ENCODE measurements around the gene CSTB. TPM values are rescaled to one million over a fixed set of nuclear protein-coding genes. Genes with fewer than 3 reads are reported as not detected.
A peak's percentile ranks its signal among the peaks of the same experiment; 100 is the strongest.

Gene CSTB
- total RNA-seq, 1 experiment from 2014 or later, result 40.7 TPM

DNA sequence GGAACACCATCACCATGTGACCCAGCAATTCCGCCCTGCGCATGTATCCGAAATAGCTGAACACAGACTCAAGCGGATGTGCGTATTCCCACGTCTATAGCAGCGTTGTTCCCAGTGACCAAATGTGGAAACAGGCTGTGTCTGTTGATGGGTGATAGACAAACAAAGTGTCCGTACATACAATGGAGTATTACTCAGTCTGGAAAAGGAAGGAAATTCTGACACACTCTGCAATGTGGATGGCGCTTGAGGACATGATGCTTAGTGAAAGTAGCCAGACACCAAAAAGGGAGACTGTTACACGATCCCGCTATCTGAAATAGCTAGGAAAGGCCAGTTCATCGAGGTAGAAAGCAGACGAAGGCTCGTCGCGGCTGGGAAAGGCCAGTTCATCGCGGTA is 31.4 kb downstream of the CSTB start:
- Histone ChIP-seq H3K14ac (ENCODE audit: insufficient read depth, low read length) (no peak overlapping the region), H3K4ac (ENCODE audit: low read depth, low read length) (no peak overlapping the region), H4K8ac (replicated peaks; ENCODE audit: insufficient read length, low read depth, low read length) (no peak overlapping the region), H3K23me2 (ENCODE audit: insufficient read length, low read depth, low read length, poor library complexity, severe bottlenecking) (no peaks in the 10 kb centered on the region), H4K91ac (ENCODE audit: insufficient read length, low read depth, low read length) (no peak overlapping the region), H3K4me2 (ENCODE audit: insufficient read depth, insufficient read length, low read length) (no peak overlapping the region), H3K18ac (ENCODE audit: insufficient read length, low read depth, low read length) (no peak overlapping the region), H2BK20ac (ENCODE audit: low read depth, low read length, poor library complexity, severe bottlenecking) (no peak overlapping the region), H2AFZ (ENCODE audit: low read length) (no peak overlapping the region), H4K20me1 (ENCODE audit: control insufficient read depth, insufficient read depth, insufficient read length) (peaks cover 4% of the 10 kb centered on the region), H3T11ph (ENCODE audit: low read length) (no peak overlapping the region), H2BK5ac (ENCODE audit: insufficient read length, low read length) (no peak overlapping the region), H3K4me1 (ENCODE audit: insufficient read depth, low read length) (no peaks in the 10 kb centered on the region), H4K5ac (ENCODE audit: insufficient read length, low read depth, low read length) (no peak overlapping the region), H2BK15ac (ENCODE audit: low read depth, low read length) (no peak overlapping the region), H3K9ac (ENCODE audit: extremely low read depth, insufficient read length, low read length) (no peak overlapping the region), H2BK12ac (ENCODE audit: insufficient read length, low read depth, low read length) (no peak overlapping the region), H3K79me2 (ENCODE audit: insufficient read depth, low read length) (no peaks in the 10 kb centered on the region), H3K27ac (ENCODE audit: insufficient read length, low read depth, low read length) (no peak overlapping the region), H2AK5ac (ENCODE audit: insufficient read length, low read length) (no peak overlapping the region), H2BK120ac (ENCODE audit: low read depth, low read length, poor library complexity, severe bottlenecking) (no peak overlapping the region), H3K56ac (ENCODE audit: insufficient read length, low read depth, low read length) (peak overlapping the region; percentile 56), H3K27me3 (ENCODE audit: insufficient read depth, low read length) (no peaks in the 10 kb centered on the region), H3K79me1 (ENCODE audit: insufficient read depth, low read depth, low read length, poor library complexity, severe bottlenecking) (no peaks in the 10 kb centered on the region), H3K9me3 (ENCODE audit: control insufficient read depth, low read depth, low read length) (no peaks in the 10 kb centered on the region), H3K23ac (ENCODE audit: insufficient read length, low read depth, low read length) (no peak overlapping the region)
- TF ChIP-seq, protein P1, sequence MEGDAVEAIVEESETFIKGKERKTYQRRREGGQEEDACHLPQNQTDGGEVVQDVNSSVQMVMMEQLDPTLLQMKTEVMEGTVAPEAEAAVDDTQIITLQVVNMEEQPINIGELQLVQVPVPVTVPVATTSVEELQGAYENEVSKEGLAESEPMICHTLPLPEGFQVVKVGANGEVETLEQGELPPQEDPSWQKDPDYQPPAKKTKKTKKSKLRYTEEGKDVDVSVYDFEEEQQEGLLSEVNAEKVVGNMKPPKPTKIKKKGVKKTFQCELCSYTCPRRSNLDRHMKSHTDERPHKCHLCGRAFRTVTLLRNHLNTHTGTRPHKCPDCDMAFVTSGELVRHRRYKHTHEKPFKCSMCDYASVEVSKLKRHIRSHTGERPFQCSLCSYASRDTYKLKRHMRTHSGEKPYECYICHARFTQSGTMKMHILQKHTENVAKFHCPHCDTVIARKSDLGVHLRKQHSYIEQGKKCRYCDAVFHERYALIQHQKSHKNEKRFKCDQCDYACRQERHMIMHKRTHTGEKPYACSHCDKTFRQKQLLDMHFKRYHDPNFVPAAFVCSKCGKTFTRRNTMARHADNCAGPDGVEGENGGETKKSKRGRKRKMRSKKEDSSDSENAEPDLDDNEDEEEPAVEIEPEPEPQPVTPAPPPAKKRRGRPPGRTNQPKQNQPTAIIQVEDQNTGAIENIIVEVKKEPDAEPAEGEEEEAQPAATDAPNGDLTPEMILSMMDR (conservative IDR thresholded peaks at IDR 0.05), result no peak
- no peak for DNase-seq
- Mint-ChIP-seq H3K27ac (peak overlapping the region in 1 of 3 experiments; percentile 30; a peak in 1 of 7 replicates), H3K4me1 (peaks cover 9 to 11% of the 10 kb centered on the region in 2 experiments), H3K9me3 (no peaks in the 10 kb centered on the region), H3K36me3 (ENCODE audit: insufficient read depth in 1 of 3, low read depth in 3 of 3) (peaks cover 9 to 49% (median 37%) of the 10 kb centered on the region in 3 experiments; a peak in 6 of 7 replicates), H3K27me3 (ENCODE audit: low read depth) (no peaks in the 10 kb centered on the region), H3K4me3 (no peak overlapping the region)
- no CpG with 5 or more reads among the region's 18 CpGs for WGBS (ENCODE audit: extremely low coverage, insufficient read length, low lambda C conversion rate)
